MM.1S (cell line): ENCODE results near the gene GADD45GIP1.

Experiments
- CTCF ChIP-seq: fragments of 300-600 bp; sonication (generic); IDR thresholded peaks from 2 replicates; pipeline ENCODE4 v1.5.1; 2016; ENCODE audit warnings: antibody characterized with exemption, low read length, mixed read lengths
- EZH2phosphoT487 ChIP-seq: fragments of 300-600 bp; sonication (generic); IDR thresholded peaks from 2 replicates; pipeline ENCODE4 v1.6.1; 2018; ENCODE audit warnings: antibody characterized with exemption, low read length

GRCh38 chr19:12994701-12995595 is 37.9 kb upstream of the GADD45GIP1 start, which contains the start of gene NFIX:
- TF ChIP-seq CTCF: no peak
- no peak for TF ChIP-seq EZH2phosphoT487
